Measurements from ENCODE around the gene HVCN1.
"Not testable (repeated sequence)": the region's sequence is repeated elsewhere in the genome, so short reads cannot be mapped to it uniquely, and the experiment has no call there.

Gene HVCN1

GRCh38 chr12:110688446-110689280, at the start of gene HVCN1:
Gene HVCN1 (minus strand): TSS chr12:110689115. CDS start chr12:110683245, 5,870 bp downstream.
- DNase-seq = peak; percentile 44

GRCh38 chr12:110737532-110737931, 48.6 kb upstream of the HVCN1 start:
- DNase-seq = no peak

GRCh38 chr12:110737016-110737415, 48.1 kb upstream of the HVCN1 start:
- DNase-seq = not testable (repeated sequence)

- DNase-seq = no peak
These were observed 45.0 kb upstream of the HVCN1 start for GRCh38 chr12:110733900-110734299.

- no peak for DNase-seq
These were observed 44.3 kb upstream of the HVCN1 start for GRCh38 chr12:110733089-110733715.

- DNase-seq = no peak
These were observed 43.7 kb upstream of the HVCN1 start for GRCh38 chr12:110732572-110732971.

- no peak for DNase-seq
These were observed 42.6 kb upstream of the HVCN1 start for GRCh38 chr12:110731479-110731878.

- DNase-seq = no peak
These were observed 39.7 kb upstream of the HVCN1 start for GRCh38 chr12:110728628-110729027.

- DNase-seq = no peak
These were observed 37.9 kb upstream of the HVCN1 start for GRCh38 chr12:110726708-110727369.

GRCh38 chr12:110726028-110726427, 37.1 kb upstream of the HVCN1 start:
- DNase-seq = no peak

GRCh38 chr12:110725267-110725666, 36.4 kb upstream of the HVCN1 start:
- no peak for DNase-seq

GRCh38 chr12:110722892-110723291, 34.0 kb upstream of the HVCN1 start:
- not testable (repeated sequence) for DNase-seq

GRCh38 chr12:110721570-110721969, 32.7 kb upstream of the HVCN1 start:
- no peak for DNase-seq

GRCh38 chr12:110720516-110720915, 31.6 kb upstream of the HVCN1 start:
- no peak for DNase-seq

GRCh38 chr12:110718222-110718908, 29.4 kb upstream of the HVCN1 start:
- no peak for DNase-seq

GRCh38 chr12:110717037-110717436, 28.1 kb upstream of the HVCN1 start:
- no peak for DNase-seq

- no peak for DNase-seq
These were observed 20.0 kb upstream of the HVCN1 start for GRCh38 chr12:110708917-110709316.

GRCh38 chr12:110705309-110705708, 16.4 kb upstream of the HVCN1 start:
- DNase-seq = no peak

GRCh38 chr12:110704750-110705149, 15.8 kb upstream of the HVCN1 start:
- DNase-seq = no peak

- no peak for DNase-seq
These were observed 15.3 kb upstream of the HVCN1 start for GRCh38 chr12:110704231-110704630.

- DNase-seq = no peak
These were observed 13.2 kb upstream of the HVCN1 start for GRCh38 chr12:110702081-110702480.

- no peak for DNase-seq
These were observed 10.9 kb upstream of the HVCN1 start for GRCh38 chr12:110699591-110700445.

Measured in CD4-positive, alpha-beta T cell treated with Interleukin-17A for 1 hour (primary cell).